Activated B cell treated with CpG ODN at 0.5 μM for 24 hours (primary cell): ENCODE results near the gene RSPH3. TPM values are rescaled to one million over a fixed set of nuclear protein-coding genes. Genes with fewer than 3 reads are reported as not detected.
A peak's percentile ranks its signal among the peaks of the same experiment; 100 is the strongest.
"Not testable (repeated sequence)": the region's sequence is repeated elsewhere in the genome, so short reads cannot be mapped to it uniquely, and the experiment has no call there.

ENCODE experiments used
- ATAC-seq: fragments of 200-7000 bp; cut with Tn5 transposase; one replicate; pipeline ENCODE4 v1.10.0; 2021; ENCODE audit warnings: low read depth, mild to moderate bottlenecking, moderate library complexity
- CTCF ChIA-PET: fragments of 350-600 bp; sonication (Branson Sonifier 250); formaldehyde crosslinking; loops from one replicate; lab custom pipeline; 2021; ENCODE audit warnings: antibody characterized with exemption; lab: Charles Lee
- POLR2A ChIA-PET: fragments of 350-600 bp; sonication (Branson Sonifier 250); formaldehyde crosslinking; loops from one replicate; lab custom pipeline; 2021; ENCODE audit warnings: antibody characterized with exemption; lab: Charles Lee
- DNase-seq: peaks from one replicate; pipeline ENCODE4 v3.0.0; 2022
- H3K27ac Mint-ChIP-seq: one replicate; pipeline ENCODE4 v1.8.0; 2020; ENCODE audit warnings: mixed read lengths
- H3K27me3 Mint-ChIP-seq: one replicate; pipeline ENCODE4 v1.8.0; 2021; ENCODE audit warnings: mixed read lengths
- H3K36me3 Mint-ChIP-seq: one replicate; pipeline ENCODE4 v1.8.0; 2021; ENCODE audit warnings: low read depth, mixed read lengths
- H3K4me1 Mint-ChIP-seq: one replicate; pipeline ENCODE4 v1.8.0; 2021; ENCODE audit warnings: mixed read lengths
- H3K4me3 Mint-ChIP-seq: one replicate; pipeline ENCODE4 v1.8.0; 2020; ENCODE audit warnings: mild to moderate bottlenecking, mixed read lengths
- H3K9me3 Mint-ChIP-seq: one replicate; pipeline ENCODE4 v1.8.0; 2020; ENCODE audit warnings: mixed read lengths
- CTCF ChIP-seq: fragments of 200-600 bp; IDR thresholded peaks from one replicate; pipeline ENCODE4 v1.8.0; 2022; ENCODE audit warnings: antibody characterized with exemption, mild to moderate bottlenecking
- intact Hi-C: fragments of 100-400 bp; cut with micrococcal nuclease; formaldehyde crosslinking; loops from one replicate; pipeline ENCODE4 v1.15.1; 2024
- total RNA-seq: library from RNA; stranded (reverse); gene quantifications from 2 replicates; pipeline ENCODE4 v1.2.3, GENCODE V29; 2022

The RSPH3 gene
- total RNA-seq, 1 donor from 2014 or later, result 2.4 TPM

- ChIA-PET CTCF (interaction anchor here (0.5 to 9.9 kb wide), 11 partner anchors 15 to 115 kb away, joined by 3 to 115 read pairs (median 8); no protein-coding TSS in a partner anchor), POLR2A (interaction anchor here (0.9 to 11.4 kb wide), 13 partner anchors 12 to 93 kb away, joined by 3 to 1007 read pairs (median 7); partner anchors contain the start of gene RSPH3)
- ATAC-seq, result no peak
- DNase-seq, result no peak
- no peaks in the 10 kb centered on the region for H3K9me3 Mint-ChIP-seq
- peaks cover 86% of the 10 kb centered on the region for H3K36me3 Mint-ChIP-seq
- intact Hi-C loops, result no loop called here
- TF ChIP-seq CTCF, result no peak
- H3K4me1 Mint-ChIP-seq, result peaks cover 81% of the 10 kb centered on the region
- H3K27ac Mint-ChIP-seq, result peak overlapping the region; percentile 100
- no peaks in the 10 kb centered on the region for H3K27me3 Mint-ChIP-seq
- H3K4me3 Mint-ChIP-seq, result peak overlapping the region; percentile 99
Observed at GRCh38 chr6:159041181-159041580, 41.2 kb upstream of the RSPH3 start.

DNA sequence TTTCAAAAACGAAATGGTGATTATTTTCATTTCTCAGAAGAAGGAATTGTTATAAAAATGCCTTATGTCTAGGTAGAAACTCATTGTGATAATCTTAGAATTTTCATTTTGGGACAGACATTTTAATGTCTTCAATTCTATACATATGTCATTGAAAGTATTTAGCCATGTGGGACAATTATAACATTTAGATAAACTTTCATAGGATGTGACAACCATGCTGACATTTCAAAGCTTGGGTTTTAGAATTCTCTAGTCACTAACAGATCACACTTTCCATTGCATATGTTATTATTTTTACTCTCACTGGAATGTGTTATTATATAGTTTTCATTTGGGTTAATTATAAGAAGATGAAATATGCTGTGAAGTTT is 39.9 kb upstream of the RSPH3 start:
- DNase-seq, result no peak
- peak overlapping the region; percentile 100 for H3K27ac Mint-ChIP-seq
- peaks cover 82% of the 10 kb centered on the region for H3K4me1 Mint-ChIP-seq
- intact Hi-C loops, result loop anchor here (1.0 to 2.0 kb wide), 3 partner anchors 27 to 171 kb away; no protein-coding TSS in a partner anchor
- H3K36me3 Mint-ChIP-seq, result peaks cover 99% of the 10 kb centered on the region
- ChIA-PET POLR2A (interaction anchor here (0.9 to 11.4 kb wide), 24 partner anchors 10 to 395 kb away, joined by 3 to 1007 read pairs (median 11); partner anchors contain the start of genes DYNLT1 and RSPH3), CTCF (interaction anchor here (0.8 to 9.9 kb wide), 11 partner anchors 21 to 97 kb away, joined by 3 to 115 read pairs (median 4); partner anchors contain the start of gene RSPH3)
- no peaks in the 10 kb centered on the region for H3K27me3 Mint-ChIP-seq
- no peak for TF ChIP-seq CTCF
- ATAC-seq, result no peak
- no peaks in the 10 kb centered on the region for H3K9me3 Mint-ChIP-seq
- peak overlapping the region; percentile 99 for H3K4me3 Mint-ChIP-seq

- POLR2A ChIA-PET, result interaction anchor here (0.8 to 11.4 kb wide), 27 partner anchors 9 to 395 kb away, joined by 3 to 1007 read pairs (median 7); partner anchors contain the start of genes DYNLT1 and RSPH3
- no peaks in the 10 kb centered on the region for H3K27me3 Mint-ChIP-seq
- H3K4me1 Mint-ChIP-seq, result peaks cover 85% of the 10 kb centered on the region
- H3K27ac Mint-ChIP-seq, result peak overlapping the region; percentile 100
- no peaks in the 10 kb centered on the region for H3K9me3 Mint-ChIP-seq
- CTCF ChIA-PET, result interaction anchor here (0.6 to 9.9 kb wide), 12 partner anchors 21 to 348 kb away, joined by 3 to 115 read pairs (median 4); partner anchors contain the start of gene RSPH3
- H3K4me3 Mint-ChIP-seq, result peak overlapping the region; percentile 99
- intact Hi-C loops, result loop anchor here (1.0 to 2.0 kb wide), 3 partner anchors 26 to 170 kb away; no protein-coding TSS in a partner anchor
- DNase-seq, result peak; percentile 54
- ATAC-seq, result peak; percentile 60
- H3K36me3 Mint-ChIP-seq, result peaks cover 98% of the 10 kb centered on the region
- no peak for TF ChIP-seq CTCF
Observed at GRCh38 chr6:159038914-159039884, 39.2 kb upstream of the RSPH3 start.

GRCh38 chr6:159038318-159038717 is 38.3 kb upstream of the RSPH3 start:
- ChIA-PET CTCF (interaction anchor here (2.5 to 9.9 kb wide), 3 partner anchors 29 to 96 kb away, joined by 34 to 115 read pairs (median 113); no protein-coding TSS in a partner anchor), POLR2A (interaction anchor here (0.6 to 11.4 kb wide), 17 partner anchors 15 to 1007 kb away, joined by 3 to 1007 read pairs (median 24); partner anchors contain the start of gene RSPH3)
- Mint-ChIP-seq H3K4me1 (peaks cover 87% of the 10 kb centered on the region), H3K4me3 (peak overlapping the region; percentile 72), H3K36me3 (peaks cover 94% of the 10 kb centered on the region), H3K27ac (peak overlapping the region; percentile 100)
- H3K27me3 Mint-ChIP-seq, DNase-seq, ATAC-seq, H3K9me3 Mint-ChIP-seq: not testable (repeated sequence)
- intact Hi-C loops, result loop anchor here (2.0 kb wide), 1 partner anchor 170 kb away; no protein-coding TSS in a partner anchor

- Mint-ChIP-seq H3K4me1 (peaks cover 87% of the 10 kb centered on the region), H3K27me3 (no peaks in the 10 kb centered on the region), H3K4me3 (peak overlapping the region; percentile 72), H3K9me3 (no peaks in the 10 kb centered on the region), H3K27ac (peak overlapping the region; percentile 100), H3K36me3 (peaks cover 92% of the 10 kb centered on the region)
- no peak for ATAC-seq
- no peak for DNase-seq
- POLR2A ChIA-PET, result interaction anchor here (0.6 to 11.4 kb wide), 17 partner anchors 15 to 1007 kb away, joined by 3 to 1007 read pairs (median 24); partner anchors contain the start of gene RSPH3
- no peak for TF ChIP-seq CTCF
- CTCF ChIA-PET, result interaction anchor here (0.7 to 9.9 kb wide), 3 partner anchors 28 to 97 kb away, joined by 3 to 115 read pairs (median 113); no protein-coding TSS in a partner anchor
- intact Hi-C loops, result loop anchor here (2.0 kb wide), 1 partner anchor 169 kb away; no protein-coding TSS in a partner anchor
Observed at GRCh38 chr6:159037756-159038290, 37.8 kb upstream of the RSPH3 start.
